Thoracic aorta (tissue), 2 donors: ENCODE results near the gene SYK. TPM values are rescaled to one million over a fixed set of nuclear protein-coding genes. Genes with fewer than 3 reads are reported as not detected.

ENCODE experiments used
- ATAC-seq: fragments of 150-250 bp; one replicate; pipeline ENCODE4 v1.8.0; 2017; ENCODE audit warnings: low read depth; ENCODE audit not compliant: insufficient number of reproducible peaks, low FRiP score
- DNase-seq: peaks from one replicate; pipeline ENCODE4 v3.0.0-alpha.2; 2020; ENCODE audit warnings: low spot score
- H3K27ac ChIP-seq, 2 donors: fragments of 200-600 bp; sonication (generic); 1 replicate in 1 of 2; 2 replicates in 1 of 2; pipeline ENCODE4 v1.5.1; 2016; ENCODE audit warnings: mild to moderate bottlenecking in 2 of 2, moderate library complexity in 2 of 2
- H3K27me3 ChIP-seq: fragments of 200-600 bp; sonication (generic); replicated peaks from 2 replicates; pipeline ENCODE4 v1.6.0; 2016; ENCODE audit warnings: mild to moderate bottlenecking; ENCODE audit not compliant: insufficient read depth
- H3K36me3 ChIP-seq: fragments of 200-600 bp; sonication (generic); one replicate; pipeline ENCODE4 v1.5.1; 2016
- H3K4me1 ChIP-seq, 2 donors: fragments of 200-600 bp; sonication (generic); 1 replicate in 1 of 2; 2 replicates in 1 of 2; pipeline versions ENCODE4 v1.5.1 to v1.6.0; 2016; ENCODE audit warnings: low read depth in 2 of 2, mild to moderate bottlenecking in 1 of 2; ENCODE audit not compliant: control insufficient read depth in 1 of 2
- H3K4me3 ChIP-seq: fragments of 200-600 bp; sonication (generic); 2 replicates; pipeline ENCODE4 v1.5.1; 2016; ENCODE audit warnings: mild to moderate bottlenecking
- H3K9me3 ChIP-seq: fragments of 200-600 bp; sonication (generic); 2 replicates; pipeline ENCODE4 v1.5.1; 2016
- CTCF ChIP-seq: fragments of 200-600 bp; sonication (generic); IDR thresholded peaks from one replicate; pipeline ENCODE4 v1.5.1; 2019; ENCODE audit warnings: antibody characterized with exemption
- total RNA-seq, 2 donors: library from RNA; depleted of rRNA; stranded (reverse); fragments of >200 nt; gene quantifications; one replicate each; pipeline versions ENCODE4 v1.1.0 to v1.2.3, GENCODE V29; 2016

The SYK gene
- total RNA-seq, 2 donors from 2014 or later, result 18.1 to 23.3 TPM

- DNase-seq (no peak), ATAC-seq (no peak)
- no peaks in the 10 kb centered on the region for H3K4me1 ChIP-seq
- H3K36me3 ChIP-seq, result no peaks in the 10 kb centered on the region
- H3K4me3 ChIP-seq, result no peak overlapping the region
- no peaks in the 10 kb centered on the region for H3K9me3 ChIP-seq
- TF ChIP-seq CTCF, result no peak
- H3K27me3 ChIP-seq, result no peaks in the 10 kb centered on the region
- no peak overlapping the region for H3K27ac ChIP-seq
Observed at GRCh38 chr9:90872835-90873294, 71.2 kb downstream of the SYK start.

GRCh38 chr9:90873422-90873821 is 71.8 kb downstream of the SYK start:
- no peak overlapping the region for H3K4me3 ChIP-seq
- H3K27me3 ChIP-seq, result no peaks in the 10 kb centered on the region
- H3K36me3 ChIP-seq, result no peaks in the 10 kb centered on the region
- TF ChIP-seq CTCF, result no peak
- no peak for ATAC-seq
- no peaks in the 10 kb centered on the region for H3K4me1 ChIP-seq
- DNase-seq, result no peak
- no peaks in the 10 kb centered on the region for H3K9me3 ChIP-seq
- no peak overlapping the region for H3K27ac ChIP-seq

- no peaks in the 10 kb centered on the region for H3K4me1 ChIP-seq
- ATAC-seq (no peak), DNase-seq (no peak)
- no peaks in the 10 kb centered on the region for H3K36me3 ChIP-seq
- no peak overlapping the region for H3K27ac ChIP-seq
- H3K9me3 ChIP-seq, result no peaks in the 10 kb centered on the region
- no peak for TF ChIP-seq CTCF
- H3K4me3 ChIP-seq, result no peak overlapping the region
- no peaks in the 10 kb centered on the region for H3K27me3 ChIP-seq
Observed at GRCh38 chr9:90874194-90874593, 72.6 kb downstream of the SYK start.

- H3K27me3 ChIP-seq, result no peaks in the 10 kb centered on the region
- ATAC-seq (no peak), DNase-seq (no peak)
- H3K27ac ChIP-seq, result no peak overlapping the region
- H3K4me1 ChIP-seq, result no peaks in the 10 kb centered on the region
- no peaks in the 10 kb centered on the region for H3K36me3 ChIP-seq
- no peak overlapping the region for H3K4me3 ChIP-seq
- H3K9me3 ChIP-seq, result no peaks in the 10 kb centered on the region
- no peak for TF ChIP-seq CTCF
Observed at GRCh38 chr9:90878562-90878961, 76.9 kb downstream of the SYK start.

- no peaks in the 10 kb centered on the region for H3K27me3 ChIP-seq
- H3K27ac ChIP-seq, result no peak overlapping the region
- DNase-seq (no peak), ATAC-seq (no peak)
- no peaks in the 10 kb centered on the region for H3K36me3 ChIP-seq
- no peak overlapping the region for H3K4me3 ChIP-seq
- TF ChIP-seq CTCF, result no peak
- no peaks in the 10 kb centered on the region for H3K9me3 ChIP-seq
- H3K4me1 ChIP-seq, result no peaks in the 10 kb centered on the region
Observed at GRCh38 chr9:90880066-90880465, 78.4 kb downstream of the SYK start.
